LNCAP (cell line): ENCODE measurements around the gene KIAA0513.

Experiments used
- TF ChIP-seq, protein P1 (sequence below): fragments of 450-650 bp; IDR thresholded peaks from 2 replicates; pipeline ENCODE4 v1.5.1; 2017; ENCODE audit warnings: mild to moderate bottlenecking

Gene KIAA0513

DNA sequence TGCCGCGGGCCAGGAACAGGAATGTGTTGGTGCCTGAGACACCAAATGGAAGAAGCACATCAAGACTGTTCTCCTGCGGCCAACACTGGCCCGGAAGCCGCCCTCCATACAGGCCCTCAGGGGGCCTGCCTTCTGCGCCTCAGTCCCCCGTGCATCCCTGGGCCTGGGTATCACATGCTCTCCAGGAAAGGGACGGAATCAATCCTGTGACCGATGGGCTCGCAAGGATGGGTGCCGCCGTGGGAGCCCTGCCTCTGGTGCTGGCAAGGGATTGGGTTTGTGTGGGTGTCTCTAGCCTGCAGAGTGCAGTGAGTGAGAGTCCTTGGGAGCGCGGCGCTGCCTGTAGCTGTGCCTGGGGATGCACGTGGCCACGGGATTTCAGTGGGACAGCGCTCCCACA is 65.3 kb downstream of the KIAA0513 start:
- TF ChIP-seq, protein P1, sequence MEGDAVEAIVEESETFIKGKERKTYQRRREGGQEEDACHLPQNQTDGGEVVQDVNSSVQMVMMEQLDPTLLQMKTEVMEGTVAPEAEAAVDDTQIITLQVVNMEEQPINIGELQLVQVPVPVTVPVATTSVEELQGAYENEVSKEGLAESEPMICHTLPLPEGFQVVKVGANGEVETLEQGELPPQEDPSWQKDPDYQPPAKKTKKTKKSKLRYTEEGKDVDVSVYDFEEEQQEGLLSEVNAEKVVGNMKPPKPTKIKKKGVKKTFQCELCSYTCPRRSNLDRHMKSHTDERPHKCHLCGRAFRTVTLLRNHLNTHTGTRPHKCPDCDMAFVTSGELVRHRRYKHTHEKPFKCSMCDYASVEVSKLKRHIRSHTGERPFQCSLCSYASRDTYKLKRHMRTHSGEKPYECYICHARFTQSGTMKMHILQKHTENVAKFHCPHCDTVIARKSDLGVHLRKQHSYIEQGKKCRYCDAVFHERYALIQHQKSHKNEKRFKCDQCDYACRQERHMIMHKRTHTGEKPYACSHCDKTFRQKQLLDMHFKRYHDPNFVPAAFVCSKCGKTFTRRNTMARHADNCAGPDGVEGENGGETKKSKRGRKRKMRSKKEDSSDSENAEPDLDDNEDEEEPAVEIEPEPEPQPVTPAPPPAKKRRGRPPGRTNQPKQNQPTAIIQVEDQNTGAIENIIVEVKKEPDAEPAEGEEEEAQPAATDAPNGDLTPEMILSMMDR, result no peak

DNA sequence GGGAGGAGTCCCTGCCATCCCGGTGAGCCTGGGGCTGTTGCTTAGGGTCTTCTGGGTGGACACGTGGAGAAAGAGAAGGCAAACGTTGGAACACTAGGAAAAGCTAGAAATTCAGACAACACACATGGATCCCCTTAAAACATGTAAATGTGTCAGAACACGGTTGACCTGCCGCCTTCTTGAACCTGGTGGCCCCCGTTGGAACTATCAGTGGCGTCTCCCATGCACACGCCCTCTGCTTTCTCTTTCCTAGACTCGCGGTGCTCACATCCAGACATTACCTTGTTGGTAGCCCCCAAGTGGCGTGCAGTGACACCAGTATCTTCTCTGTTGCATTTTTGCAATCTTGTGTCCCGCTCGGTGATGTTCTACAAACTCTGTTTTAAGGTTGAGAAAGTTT is 66.1 kb downstream of the KIAA0513 start:
- TF ChIP-seq, protein P1, result no peak

DNA sequence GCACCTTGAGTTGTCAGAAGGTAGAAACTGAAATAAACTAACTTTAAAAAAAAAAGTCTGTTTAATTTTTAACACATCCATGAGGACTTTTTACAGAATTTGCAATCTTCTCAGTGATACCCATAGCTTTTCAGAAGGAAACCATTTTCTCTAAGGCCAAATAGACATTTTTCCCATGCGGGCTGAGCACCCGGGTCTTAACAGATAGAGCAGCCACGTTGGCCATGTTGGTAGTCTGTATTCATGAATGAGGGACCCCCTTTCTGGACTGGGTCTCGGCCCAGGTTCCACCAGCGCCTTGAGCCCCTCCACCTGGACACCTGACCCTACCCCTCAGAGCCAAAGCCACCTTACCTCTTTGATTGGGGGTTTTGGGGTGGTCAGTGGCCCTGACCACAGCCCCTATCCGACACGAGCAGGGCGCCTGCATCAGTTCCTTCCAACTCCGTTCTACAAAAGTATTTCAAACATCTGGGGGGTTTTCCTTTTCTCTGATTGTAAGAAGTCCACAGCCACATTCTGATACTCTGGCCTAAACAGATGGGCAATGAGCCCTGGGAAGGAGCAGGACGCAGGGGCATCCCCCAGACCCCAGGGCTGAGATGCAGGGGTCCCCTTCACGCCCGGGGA is 66.7 kb downstream of the KIAA0513 start:
- TF ChIP-seq, protein P1, result no peak

DNA sequence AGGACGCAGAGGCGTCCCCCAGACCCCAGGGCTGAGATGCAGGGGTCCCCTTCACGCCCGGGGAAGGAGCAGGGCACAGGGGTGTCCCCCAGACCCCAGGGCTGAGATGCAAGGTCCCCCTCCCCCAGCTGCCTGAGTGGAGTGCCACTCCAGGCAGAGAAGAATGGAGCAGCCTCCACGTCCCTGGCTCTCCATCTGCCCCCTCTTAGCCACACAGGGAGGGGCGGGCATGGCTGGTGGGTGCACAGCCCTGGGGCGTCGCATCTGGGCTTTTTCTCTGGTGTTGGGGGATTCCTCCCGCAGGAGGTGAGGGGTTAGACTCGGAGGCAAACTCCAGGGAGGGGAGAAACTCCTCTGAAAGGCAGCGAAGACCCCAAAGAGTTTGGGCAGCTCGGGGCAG is 67.2 kb downstream of the KIAA0513 start:
- TF ChIP-seq, protein P1, result no peak

DNA sequence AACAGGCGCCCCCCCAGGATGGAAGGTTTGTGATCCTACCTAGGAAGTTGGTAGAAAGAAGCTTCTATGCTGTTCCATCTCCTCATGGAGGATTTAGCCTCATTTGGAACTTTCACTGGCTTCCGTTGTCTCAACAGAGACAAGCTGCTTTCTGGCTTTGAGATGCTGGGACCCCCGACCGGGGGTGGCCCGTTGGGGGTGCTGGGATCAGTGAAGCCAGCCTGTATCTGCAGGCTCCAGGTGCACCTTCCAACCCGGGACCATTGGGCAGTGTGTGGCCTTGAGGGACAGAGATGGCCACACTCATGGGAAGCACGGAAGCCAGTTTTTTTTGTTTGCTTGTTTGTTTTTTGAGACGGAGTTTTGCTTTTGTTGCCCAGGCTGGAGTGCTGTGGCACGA is 69.3 kb downstream of the KIAA0513 start:
- TF ChIP-seq, protein P1, result no peak

DNA sequence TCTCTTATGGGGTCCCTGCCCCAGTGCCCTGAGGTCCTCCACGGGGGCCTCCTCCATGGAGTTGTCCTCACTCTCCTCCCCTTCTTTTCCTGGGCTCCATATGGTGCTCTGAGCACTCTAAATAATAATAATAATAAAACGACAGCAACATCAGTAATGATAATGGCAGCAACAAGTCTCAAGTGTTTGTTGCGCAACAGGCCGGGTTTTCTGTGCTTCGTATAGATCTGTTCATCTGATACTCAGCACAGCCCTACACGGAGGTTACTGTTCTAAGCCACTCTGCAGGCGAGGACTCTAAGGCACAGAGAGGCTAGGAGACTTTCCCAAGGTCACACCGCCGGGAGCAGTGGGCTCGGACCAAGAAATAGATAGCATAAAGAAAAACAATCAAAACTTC is 71.0 kb downstream of the KIAA0513 start:
- TF ChIP-seq, protein P1, result no peak

DNA sequence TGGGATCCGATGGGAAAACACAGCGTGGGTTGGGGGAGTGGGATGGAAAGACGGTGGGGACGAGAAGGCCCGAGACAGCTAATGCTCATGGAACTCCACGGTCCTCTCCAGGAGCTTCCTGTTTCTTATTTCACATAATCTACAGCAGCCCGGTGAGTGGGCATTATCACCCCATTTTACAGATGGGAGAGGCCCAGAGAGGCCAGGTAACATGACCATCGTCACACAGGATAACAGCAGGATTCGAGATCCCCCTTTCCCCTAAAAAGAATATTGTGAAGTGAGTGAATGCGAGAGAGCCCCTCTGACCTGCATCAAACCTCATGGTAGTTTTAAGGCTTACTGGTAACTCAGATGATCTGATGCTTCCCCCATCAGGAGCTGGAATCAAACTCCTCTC is 72.7 kb downstream of the KIAA0513 start:
- TF ChIP-seq, protein P1, result no peak

DNA sequence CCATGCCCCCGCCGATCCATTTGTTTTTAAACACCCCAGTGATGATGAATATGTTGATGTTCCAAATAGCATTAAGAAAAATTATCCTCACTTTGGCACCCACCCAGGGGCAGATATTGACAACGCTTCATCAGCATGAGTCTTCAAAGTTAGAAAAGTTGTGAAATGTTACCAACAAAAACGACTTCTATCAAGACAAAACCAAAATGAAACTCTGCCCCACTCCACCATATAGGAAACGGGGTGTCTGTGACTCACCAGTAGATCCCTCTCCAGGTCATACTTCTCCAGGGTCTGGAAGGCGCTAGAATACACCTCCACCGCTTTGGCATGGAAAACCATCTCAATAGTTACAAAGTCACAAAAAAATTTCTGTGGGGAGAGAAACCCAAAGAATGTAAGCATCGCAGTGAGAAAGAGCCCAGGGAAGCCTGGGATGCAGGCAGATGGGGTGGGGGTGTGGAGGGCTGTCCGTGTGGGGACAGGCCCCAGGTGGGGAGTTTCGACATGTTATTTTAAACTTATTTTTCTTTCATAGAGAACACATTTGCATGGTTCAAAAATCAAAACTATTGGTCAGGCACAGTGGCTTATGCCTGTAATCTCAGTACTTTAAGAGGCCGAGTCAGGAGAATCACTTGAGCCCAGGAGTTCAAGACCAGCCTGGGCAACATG is 74.5 kb downstream of the KIAA0513 start:
- TF ChIP-seq, protein P1, result no peak
